HG03469 (cell line): ENCODE data around the gene CDK18.

Experiments
- ATAC-seq: cut with Tn5 transposase; IDR thresholded peaks from one replicate; pipeline ENCODE4 v1.9.1; 2021; ENCODE audit warnings: mild to moderate bottlenecking, moderate library complexity, moderate number of reproducible peaks; ENCODE audit not compliant: unreplicated experiment

Gene CDK18

GRCh38 chr1:205521686-205522085 is 17.2 kb downstream of the CDK18 start:
- no peak for ATAC-seq

GRCh38 chr1:205522692-205523091 is 18.2 kb downstream of the CDK18 start:
- no peak for ATAC-seq

- no peak for ATAC-seq
These were observed 18.9 kb downstream of the CDK18 start for GRCh38 chr1:205523261-205523890.

DNA sequence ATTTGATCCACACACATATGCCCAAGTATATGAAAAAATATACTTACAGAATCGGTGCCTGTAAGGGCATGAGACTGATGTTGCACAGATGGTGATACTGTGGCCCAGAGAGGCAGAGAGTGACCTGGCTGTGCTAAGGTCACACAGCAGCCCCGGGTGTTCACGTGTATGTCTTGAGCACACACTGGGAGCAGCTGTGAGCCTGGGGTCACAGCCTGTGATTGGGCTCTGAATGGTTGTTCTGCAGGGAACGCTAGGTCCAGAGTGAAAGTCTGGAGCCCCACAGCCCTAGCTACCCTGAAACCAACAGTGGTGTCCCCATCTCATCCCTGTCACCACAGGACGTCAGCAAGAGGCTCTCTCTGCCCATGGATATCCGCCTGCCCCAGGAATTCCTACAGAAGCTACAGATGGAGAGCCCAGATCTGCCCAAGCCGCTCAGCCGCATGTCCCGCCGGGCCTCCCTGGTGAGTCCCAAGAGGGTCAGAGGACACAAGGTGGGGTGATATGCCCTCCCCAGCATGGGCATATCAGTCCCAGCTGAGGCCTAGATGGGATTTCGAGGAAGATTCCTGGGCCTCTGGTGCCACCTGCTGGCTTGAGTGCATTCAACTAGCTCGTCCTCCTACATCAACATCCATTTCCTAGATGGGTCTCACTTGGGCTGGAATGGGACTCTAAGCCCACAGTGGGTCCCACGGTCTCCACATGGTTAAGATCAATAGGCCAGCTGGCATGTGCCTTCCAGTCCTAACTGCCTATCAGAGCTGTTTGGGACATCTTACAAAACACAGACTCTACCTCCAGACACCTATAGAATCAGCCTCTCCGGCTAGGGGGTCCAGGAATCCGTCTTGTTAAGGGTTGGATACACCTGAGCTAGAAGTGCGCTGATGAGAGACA is 19.7 kb downstream of the CDK18 start:
- no peak for ATAC-seq

GRCh38 chr1:205524794-205525101 is 20.3 kb downstream of the CDK18 start:
- no peak for ATAC-seq

GRCh38 chr1:205525495-205526285 is 21.2 kb downstream of the CDK18 start:
- no peak for ATAC-seq

DNA sequence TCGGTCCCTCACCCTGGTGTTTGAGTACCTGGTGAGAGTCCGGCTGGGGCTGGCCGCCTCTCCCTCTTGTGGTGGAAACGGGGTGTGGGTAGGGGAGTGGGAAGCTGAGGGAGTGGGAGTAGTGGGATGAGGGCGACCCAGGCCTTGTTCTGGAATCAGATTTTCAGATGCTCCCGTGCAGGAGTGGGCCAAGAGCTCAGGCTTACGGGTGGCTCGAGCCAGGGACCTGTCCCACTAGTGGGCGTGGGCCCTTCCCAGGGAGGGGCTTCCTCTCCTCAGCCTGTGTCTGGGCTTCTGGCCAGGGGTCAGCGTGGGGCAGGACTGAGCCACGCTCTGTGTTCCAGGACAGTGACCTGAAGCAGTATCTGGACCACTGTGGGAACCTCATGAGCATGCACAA is 22.0 kb downstream of the CDK18 start:
- no peak for ATAC-seq

GRCh38 chr1:205527931-205528330 is 23.5 kb downstream of the CDK18 start:
- no peak for ATAC-seq

DNA sequence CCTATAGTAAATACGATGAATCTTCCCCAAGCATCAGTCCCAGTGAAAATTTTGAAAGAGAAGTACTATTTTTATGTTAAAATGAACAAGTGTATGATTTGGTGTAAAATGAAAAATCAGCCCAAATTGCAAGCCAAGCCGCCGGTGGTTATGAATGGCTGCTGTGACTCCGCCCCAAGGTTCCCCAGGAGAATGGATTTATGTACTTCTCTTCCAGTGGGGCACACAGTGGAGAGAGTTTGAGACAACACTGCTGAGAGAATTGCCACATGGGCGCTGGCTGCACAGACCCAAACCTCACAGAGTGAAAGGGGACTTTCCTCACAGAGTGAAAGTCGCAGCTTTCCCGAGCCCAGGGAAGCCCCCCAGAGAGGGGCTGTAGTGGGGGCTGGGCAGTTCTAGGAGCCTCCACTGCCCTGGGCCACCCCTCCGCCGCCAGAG is 24.0 kb downstream of the CDK18 start:
- ATAC-seq = no peak

DNA sequence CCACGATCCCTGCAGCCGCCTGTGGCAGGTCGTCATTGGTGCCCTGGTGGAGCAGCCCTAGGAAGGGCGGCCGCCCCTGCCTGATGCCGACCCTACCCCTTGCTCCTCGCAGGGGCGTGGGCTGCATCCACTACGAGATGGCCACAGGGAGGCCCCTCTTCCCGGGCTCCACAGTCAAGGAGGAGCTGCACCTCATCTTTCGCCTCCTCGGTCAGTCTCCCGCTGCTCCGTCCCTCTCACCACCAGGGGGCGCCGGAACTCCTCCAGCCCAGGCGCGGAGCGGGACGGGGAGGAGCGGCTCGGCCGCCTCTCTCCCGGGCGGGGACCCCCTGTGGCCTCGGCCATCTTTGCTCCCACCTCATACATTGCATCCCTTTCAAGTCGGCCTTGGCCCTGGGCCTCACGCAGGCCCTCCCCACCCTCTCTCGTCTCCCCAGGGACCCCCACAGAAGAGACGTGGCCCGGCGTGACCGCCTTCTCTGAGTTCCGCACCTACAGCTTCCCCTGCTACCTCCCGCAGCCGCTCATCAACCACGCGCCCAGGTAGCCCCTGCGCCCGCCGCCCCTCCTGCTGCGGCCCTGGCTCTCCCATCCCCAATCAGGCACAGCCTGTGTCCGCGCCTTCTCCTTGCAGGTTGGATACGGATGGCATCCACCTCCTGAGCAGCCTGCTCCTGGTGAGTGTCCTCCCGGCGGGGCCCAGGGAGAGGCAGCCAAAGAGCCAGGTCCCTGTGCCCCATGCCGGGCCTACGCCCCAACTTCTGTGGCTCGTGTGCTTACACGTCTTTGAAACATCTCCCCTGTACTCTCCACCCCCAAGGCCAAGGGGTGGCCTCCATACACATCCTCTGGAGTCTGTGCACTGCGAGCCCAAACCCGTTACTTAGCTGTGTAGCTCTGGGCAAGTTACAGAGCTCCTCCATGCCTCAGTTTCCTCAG is 24.7 kb downstream of the CDK18 start:
- ATAC-seq = no peak

DNA sequence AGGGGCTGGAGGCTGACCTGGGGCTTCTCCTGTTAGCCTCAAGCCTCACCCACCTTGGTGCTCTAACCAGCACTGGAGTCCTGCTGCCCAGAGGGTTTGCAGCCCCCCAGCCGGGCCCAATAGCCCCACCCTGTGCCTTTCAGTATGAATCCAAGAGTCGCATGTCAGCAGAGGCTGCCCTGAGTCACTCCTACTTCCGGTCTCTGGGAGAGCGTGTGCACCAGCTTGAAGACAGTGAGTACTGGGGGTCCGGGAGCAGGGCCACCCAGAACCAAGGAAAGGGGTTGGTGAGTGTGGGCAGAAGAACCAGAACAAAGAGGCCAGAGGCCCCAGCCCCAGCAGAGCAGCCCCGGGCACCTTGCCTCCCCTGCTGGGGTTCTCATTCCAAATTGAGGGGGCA is 25.6 kb downstream of the CDK18 start:
- ATAC-seq = no peak

DNA sequence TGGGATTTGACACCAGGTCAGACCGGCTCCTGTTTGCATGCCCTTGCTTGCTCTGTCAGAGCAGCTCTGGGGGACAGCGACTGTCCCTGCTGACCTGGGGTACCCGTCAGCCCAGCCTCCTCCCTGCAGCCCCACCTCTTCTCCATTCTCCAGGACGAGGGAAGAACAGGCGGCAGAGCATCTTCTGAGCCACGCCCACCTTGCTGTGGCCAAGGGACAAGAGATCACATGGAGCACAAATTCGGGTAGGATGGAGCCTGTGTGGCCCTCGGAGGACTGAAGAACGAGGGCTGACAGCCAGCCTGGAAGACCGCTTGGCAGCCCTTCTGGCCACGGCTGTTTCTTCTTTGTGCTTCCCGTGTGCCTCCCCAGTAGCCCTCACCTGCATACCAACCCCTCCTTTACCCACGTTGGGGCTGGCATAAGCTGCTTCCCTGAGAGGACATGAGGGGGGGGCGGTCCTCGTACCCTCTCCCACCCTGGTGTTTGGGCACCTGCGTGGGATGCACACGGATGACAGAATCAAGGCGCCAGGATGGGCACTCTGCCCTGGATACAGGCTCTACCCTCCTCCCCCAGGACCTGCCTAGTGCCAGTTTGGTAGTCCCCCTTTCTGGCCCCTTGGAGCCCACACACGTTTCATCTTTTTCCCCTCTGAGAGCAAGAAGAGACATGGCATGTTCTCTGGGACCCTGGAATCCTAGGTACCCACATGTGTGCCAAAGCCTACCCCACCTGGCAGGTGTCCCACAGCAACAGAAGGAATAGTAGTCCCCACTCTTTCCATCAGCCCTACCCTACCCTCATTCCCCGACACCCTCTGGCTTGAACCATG is 26.9 kb downstream of the CDK18 start:
- no peak for ATAC-seq

DNA sequence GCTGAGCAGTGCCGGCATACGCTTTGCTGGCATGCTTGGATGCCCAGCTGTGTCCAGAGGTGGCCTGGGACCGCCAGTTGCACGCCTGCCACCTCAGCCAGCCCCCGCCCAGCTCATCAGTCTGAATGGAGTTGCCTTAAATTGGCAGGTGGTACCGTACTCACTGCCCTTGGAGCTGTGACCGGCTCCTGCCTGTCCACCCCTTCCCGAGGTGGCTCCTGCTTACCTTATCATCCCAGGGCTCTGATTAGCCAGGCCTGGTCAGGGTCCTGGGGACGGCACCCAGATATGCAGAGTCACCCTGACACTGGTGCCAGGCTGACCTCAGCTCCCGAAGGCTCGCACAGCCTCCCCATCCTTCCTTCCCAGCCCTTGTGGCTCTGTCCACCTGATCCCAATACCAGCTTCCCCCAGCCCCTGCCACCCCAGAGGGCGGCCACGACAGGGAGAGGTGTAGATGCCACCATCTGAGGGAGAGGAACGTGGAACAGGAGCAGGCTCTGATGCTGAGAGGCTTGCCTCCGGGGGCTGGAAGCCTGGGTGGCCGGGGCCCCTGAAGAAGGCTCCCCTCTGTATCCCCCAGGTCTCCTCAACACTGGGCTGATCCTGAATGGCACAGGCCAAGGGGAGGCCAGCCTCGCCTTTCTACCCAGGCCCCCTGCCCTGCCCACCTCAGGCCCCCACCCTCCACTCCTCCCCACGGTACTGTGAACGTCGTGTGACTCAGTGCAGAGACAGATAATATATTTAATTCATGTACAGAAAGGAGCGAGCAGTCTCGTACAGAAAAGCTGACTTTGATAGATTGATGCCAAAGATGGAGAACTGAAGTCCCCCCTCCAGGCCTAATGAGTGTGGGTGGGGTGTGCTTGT is 27.8 kb downstream of the CDK18 start:
- no peak for ATAC-seq

- ATAC-seq = no peak
These were observed 28.7 kb downstream of the CDK18 start for GRCh38 chr1:205532996-205533735.

- no peak for ATAC-seq
These were observed 29.4 kb downstream of the CDK18 start for GRCh38 chr1:205533748-205534443.

DNA sequence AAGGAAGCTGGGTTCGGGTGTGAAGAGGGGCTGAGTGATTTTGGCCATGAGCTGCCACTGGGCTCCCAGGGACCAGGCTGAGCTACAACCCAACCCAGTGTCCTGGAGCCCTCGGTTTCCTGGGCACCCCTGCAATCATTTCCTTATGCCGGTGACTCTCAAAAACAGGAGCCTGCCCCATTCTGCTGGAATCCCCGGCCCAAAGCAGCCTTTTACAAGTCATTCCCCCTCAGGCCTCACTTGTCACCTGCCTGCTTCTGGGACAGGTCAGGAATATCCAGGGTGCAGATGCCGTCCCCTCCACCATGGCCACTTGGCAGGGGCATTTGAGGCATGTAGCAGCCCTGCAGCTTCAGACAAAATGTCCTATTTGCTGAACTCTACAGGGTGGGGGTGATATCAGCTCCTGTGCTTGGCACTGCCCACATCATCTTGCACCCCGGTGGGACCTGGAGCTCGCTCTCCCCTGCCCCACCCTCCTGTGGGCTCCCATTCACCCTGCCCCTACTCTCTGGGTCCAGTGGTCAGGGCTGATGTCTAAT is 30.0 kb downstream of the CDK18 start:
- ATAC-seq = no peak

DNA sequence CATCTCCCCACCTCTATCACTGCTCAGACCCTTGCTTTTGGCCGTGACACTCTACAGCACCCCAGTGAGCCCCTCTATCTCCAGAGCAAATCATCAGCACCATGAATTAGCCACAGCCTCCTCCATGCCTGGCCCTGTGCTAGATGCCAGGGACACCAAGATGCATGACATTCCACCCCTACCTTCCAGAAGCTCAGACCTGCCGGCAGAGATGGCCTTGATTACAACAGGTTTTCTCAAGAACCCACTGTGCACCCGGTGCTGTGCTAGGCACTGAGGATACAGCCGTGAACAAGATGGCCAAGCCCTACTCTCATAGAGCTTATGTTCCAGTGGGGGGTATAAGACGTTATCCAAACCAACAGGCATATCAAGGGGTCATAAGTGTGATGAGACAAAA is 30.6 kb downstream of the CDK18 start:
- no peak for ATAC-seq
